PC-9 (cell line): ENCODE results near the gene CGA. TPM values are rescaled to one million over a fixed set of nuclear protein-coding genes. Genes with fewer than 3 reads are reported as not detected.

Experiments used
- BruUV-seq: library from RNA; stranded (reverse); fragments of 400-500 nt; replicated peaks from 2 replicates; lab custom pipeline; 2021; lab: Mats Ljungman, UMichigan
- CTCF ChIA-PET: fragments of 300-600 bp; sonication (Branson Sonifier 250); formaldehyde crosslinking; loops from one replicate; lab custom pipeline; 2022; ENCODE audit warnings: antibody characterized with exemption; lab: Charles Lee
- POLR2A ChIA-PET: fragments of 300-600 bp; sonication (Branson Sonifier 250); formaldehyde crosslinking; loops from one replicate; lab custom pipeline; 2022; ENCODE audit warnings: antibody characterized with exemption; ENCODE audit not compliant: unreplicated experiment; lab: Charles Lee
- DNase-seq, 2 experiments: peaks; one replicate each; pipeline versions ENCODE4 v3.0.0 to v3.0.0-alpha.2; 2015 to 2022; ENCODE audit warnings: mixed read lengths in 1 of 2
- H2AFZ ChIP-seq: fragments of 200-600 bp; sonication (generic); 2 replicates; pipeline ENCODE4 v1.8.1; 2017; ENCODE audit warnings: antibody characterized with exemption
- H3F3A ChIP-seq: fragments of 200-600 bp; sonication (generic); 2 replicates; pipeline ENCODE4 v1.8.1; 2017; ENCODE audit warnings: antibody characterized with exemption, mild to moderate bottlenecking, low read depth; ENCODE audit not compliant: insufficient read depth
- H3K27ac ChIP-seq: fragments of 200-600 bp; sonication (generic); 2 replicates; pipeline ENCODE4 v1.6.1; 2016; ENCODE audit warnings: mixed run types
- H3K27me3 ChIP-seq: fragments of 200-600 bp; sonication (generic); 2 replicates; pipeline ENCODE4 v1.6.1; 2016; ENCODE audit warnings: low read depth, mixed run types; ENCODE audit not compliant: insufficient read depth
- H3K36me3 ChIP-seq: fragments of 200-600 bp; sonication (generic); 2 replicates; pipeline ENCODE4 v1.6.1; 2016; ENCODE audit warnings: low read depth, mixed run types
- H3K4me1 ChIP-seq: fragments of 200-600 bp; sonication (generic); replicated peaks from 2 replicates; pipeline ENCODE4 v1.6.1; 2016; ENCODE audit warnings: mixed run types; ENCODE audit not compliant: insufficient read depth
- H3K4me2 ChIP-seq: fragments of 200-600 bp; sonication (generic); 2 replicates; pipeline ENCODE4 v1.6.1; 2017; ENCODE audit warnings: mixed run types
- H3K4me3 ChIP-seq: fragments of 200-600 bp; sonication (generic); 2 replicates; pipeline ENCODE4 v1.6.1; 2016; ENCODE audit warnings: mixed run types
- H3K79me2 ChIP-seq: fragments of 200-600 bp; sonication (generic); 2 replicates; pipeline ENCODE4 v1.6.1; 2017; ENCODE audit warnings: low read depth, mixed run types
- H3K9me2 ChIP-seq: fragments of 200-600 bp; sonication (generic); 2 replicates; pipeline ENCODE4 v1.8.1; 2017; ENCODE audit warnings: mild to moderate bottlenecking; ENCODE audit not compliant: insufficient read depth
- H3K9me3 ChIP-seq: fragments of 200-600 bp; sonication (generic); 2 replicates; pipeline ENCODE4 v1.8.1; 2016; ENCODE audit warnings: low read depth; ENCODE audit not compliant: insufficient read depth
- H4K20me1 ChIP-seq: fragments of 200-600 bp; sonication (generic); 2 replicates; pipeline ENCODE4 v1.8.1; 2017; ENCODE audit not compliant: insufficient read depth
- CTCF ChIP-seq: fragments of 200-600 bp; sonication (generic); conservative IDR thresholded peaks from 2 replicates; pipeline ENCODE4 v1.6.1; 2017; ENCODE audit warnings: mixed run types, antibody characterized with exemption, mild to moderate bottlenecking, moderate library complexity
- EZH2 ChIP-seq: fragments of 200-600 bp; sonication (generic); IDR thresholded peaks from 2 replicates; pipeline ENCODE4 v1.8.0; 2017; ENCODE audit warnings: antibody characterized with exemption, low read depth
- intact Hi-C: fragments of 100-400 bp; cut with micrococcal nuclease; formaldehyde crosslinking; loops from one replicate; pipeline ENCODE4 v1.10.0; 2022; ENCODE audit not compliant: unreplicated experiment
- total RNA-seq: library from RNA; stranded (reverse); gene quantifications from 2 replicates; pipeline ENCODE4 v1.2.3, GENCODE V29; 2021

CGA gene
- total RNA-seq, 1 experiment from 2014 or later: not detected

GRCh38 chr6:87116922-87117321, 22.0 kb upstream of the CGA start:
- Histone ChIP-seq H3K9me3 (no peaks in the 10 kb centered on the region), H2AFZ (no peak overlapping the region)
- intact Hi-C loops: no loop called here

GRCh38 chr6:87115402-87116135, 20.7 kb upstream of the CGA start:
- Histone ChIP-seq H3K4me1 (peaks cover 14% of the 10 kb centered on the region), H3K9me3 (no peaks in the 10 kb centered on the region), H3K9me2 (no peaks in the 10 kb centered on the region), H3F3A (no peaks in the 10 kb centered on the region), H3K4me3 (no peak overlapping the region), H3K36me3 (no peaks in the 10 kb centered on the region), H4K20me1 (no peaks in the 10 kb centered on the region), H3K27me3 (no peaks in the 10 kb centered on the region), H2AFZ (no peak overlapping the region), H3K4me2 (no peak overlapping the region), H3K79me2 (no peaks in the 10 kb centered on the region), H3K27ac (no peak overlapping the region)
- POLR2A ChIA-PET: no interaction called here
- CTCF ChIA-PET: interaction anchor here (0.6 kb wide), 1 partner anchor 274 kb away, joined by 3 read pairs; no protein-coding TSS in a partner anchor
- TF ChIP-seq CTCF (no peak), EZH2 (no peak)
- BruUV-seq: no TSS peak
- intact Hi-C loops: no loop called here
- DNase-seq: no peak

More at GRCh38 chr6:87116922-87117321, 22.0 kb upstream of the CGA start:
- peaks cover 14% of the 10 kb centered on the region for H3K4me1 ChIP-seq
- no peak overlapping the region for H3K4me2 ChIP-seq
- no peak overlapping the region for H3K4me3 ChIP-seq
- no TSS peak for BruUV-seq
- H4K20me1 ChIP-seq: no peaks in the 10 kb centered on the region
- no peaks in the 10 kb centered on the region for H3K79me2 ChIP-seq
- ChIA-PET CTCF (no interaction called here), POLR2A (no interaction called here)
- DNase-seq: no peak
- TF ChIP-seq EZH2 (no peak), CTCF (no peak)
- no peaks in the 10 kb centered on the region for H3K36me3 ChIP-seq
- H3K27ac ChIP-seq: no peak overlapping the region
- no peaks in the 10 kb centered on the region for H3K27me3 ChIP-seq
- no peaks in the 10 kb centered on the region for H3K9me2 ChIP-seq
- H3F3A ChIP-seq: no peaks in the 10 kb centered on the region

GRCh38 chr6:87110636-87111035, 15.7 kb upstream of the CGA start:
- intact Hi-C loops: no loop called here
- no peaks in the 10 kb centered on the region for H4K20me1 ChIP-seq
- no peaks in the 10 kb centered on the region for H3K9me2 ChIP-seq
- H3F3A ChIP-seq: no peaks in the 10 kb centered on the region
- H2AFZ ChIP-seq: no peak overlapping the region
- no peaks in the 10 kb centered on the region for H3K79me2 ChIP-seq
- H3K9me3 ChIP-seq: no peaks in the 10 kb centered on the region
- no peaks in the 10 kb centered on the region for H3K4me1 ChIP-seq
- H3K4me2 ChIP-seq: no peak overlapping the region
- BruUV-seq: no TSS peak
- H3K4me3 ChIP-seq: no peak overlapping the region
- no peaks in the 10 kb centered on the region for H3K36me3 ChIP-seq
- H3K27me3 ChIP-seq: no peaks in the 10 kb centered on the region
- H3K27ac ChIP-seq: no peak overlapping the region
- CTCF ChIA-PET: no interaction called here
- DNase-seq: no peak
- no peak for TF ChIP-seq EZH2
- no peak for TF ChIP-seq CTCF
- POLR2A ChIA-PET: no interaction called here
